ENCODE results near the gene UMPS. TPM values are rescaled to one million over a fixed set of nuclear protein-coding genes. Genes with fewer than 3 reads are reported as not detected.
"Not testable (repeated sequence)": the region's sequence is repeated elsewhere in the genome, so short reads cannot be mapped to it uniquely, and the experiment has no call there.

Gene UMPS
- total and polyA plus RNA-seq, 9 donors: 15.2 to 39.5 (median 23.9) TPM

GRCh38 chr3:124700880-124701684, 29.2 kb upstream of the UMPS start:
- Histone ChIP-seq H3K4me1 (ENCODE audit: insufficient read depth) (no peaks in the 10 kb centered on the region), H3K9me3 (no peaks in the 10 kb centered on the region), H3K27me3 (no peaks in the 10 kb centered on the region), H3K36me3 (no peaks in the 10 kb centered on the region), H3K27ac (no peak overlapping the region), H3K4me3 (no peak overlapping the region)
- no peak for TF ChIP-seq EP300 (IDR thresholded peaks at IDR 0.05)
- intact Hi-C loops (cut with DNase I): no loop called here
- no peak for DNase-seq
- whole genome bisulfite sequencing, 3 donors: 92 to 94% (median 92%) methylated on average over 15 of the region's 15 CpGs

- H3K4me3 ChIP-seq: no peak overlapping the region
- H3K4me1 ChIP-seq (ENCODE audit: insufficient read depth): no peaks in the 10 kb centered on the region
- 72 to 78% (median 73%) methylated on average over 4 of the region's 4 CpGs for WGBS, 3 donors
- intact Hi-C loops (cut with DNase I): no loop called here
- DNase-seq: no peak
- TF ChIP-seq CTCF (IDR thresholded peaks at IDR 0.05) (no peak), POLR2A (IDR thresholded peaks at IDR 0.05) (no peak), EP300 (IDR thresholded peaks at IDR 0.05) (no peak)
- H3K36me3 ChIP-seq: no peaks in the 10 kb centered on the region
- no peak overlapping the region for H3K27ac ChIP-seq
- no peaks in the 10 kb centered on the region for H3K27me3 ChIP-seq
- no peaks in the 10 kb centered on the region for H3K9me3 ChIP-seq
Measured at GRCh38 chr3:124701687-124702086, 28.6 kb upstream of the UMPS start.

- H3K9me3 ChIP-seq: no peaks in the 10 kb centered on the region
- 90 to 93% (median 93%) methylated on average over 7 of the region's 7 CpGs for WGBS, 3 donors
- H3K27me3 ChIP-seq: no peaks in the 10 kb centered on the region
- TF ChIP-seq POLR2A (IDR thresholded peaks at IDR 0.05): no peak
- TF ChIP-seq CTCF (IDR thresholded peaks at IDR 0.05): no peak
- TF ChIP-seq EP300 (IDR thresholded peaks at IDR 0.05): no peak
- intact Hi-C loops (cut with DNase I): no loop called here
- no peaks in the 10 kb centered on the region for H3K4me1 ChIP-seq (ENCODE audit: insufficient read depth)
- DNase-seq: no peak
- no peaks in the 10 kb centered on the region for H3K36me3 ChIP-seq
- no peak overlapping the region for H3K4me3 ChIP-seq
- H3K27ac ChIP-seq: no peak overlapping the region
Measured at GRCh38 chr3:124702950-124703349, 27.3 kb upstream of the UMPS start.

GRCh38 chr3:124705552-124705951, 24.7 kb upstream of the UMPS start:
- Histone ChIP-seq H3K27ac (no peak overlapping the region), H3K36me3 (no peaks in the 10 kb centered on the region), H3K4me3 (no peak overlapping the region), H3K9me3 (no peaks in the 10 kb centered on the region), H3K27me3 (no peaks in the 10 kb centered on the region), H3K4me1 (ENCODE audit: insufficient read depth) (no peaks in the 10 kb centered on the region)
- WGBS, 3 donors: 76 to 90% (median 86%) methylated on average over 1 of the region's 1 CpG
- intact Hi-C loops (cut with DNase I): no loop called here
- DNase-seq: no peak
- TF ChIP-seq POLR2A (IDR thresholded peaks at IDR 0.05): no peak
- TF ChIP-seq EP300 (IDR thresholded peaks at IDR 0.05): no peak
- TF ChIP-seq CTCF (IDR thresholded peaks at IDR 0.05): no peak

GRCh38 chr3:124707223-124707622, 23.0 kb upstream of the UMPS start:
- 85 to 90% (median 89%) methylated on average over 2 of the region's 2 CpGs for WGBS, 3 donors
- not testable (repeated sequence) for H3K27me3 ChIP-seq

More at GRCh38 chr3:124707223-124707622, 23.0 kb upstream of the UMPS start:
- H3K27ac ChIP-seq; H3K4me3 ChIP-seq; DNase-seq; H3K4me1 ChIP-seq (ENCODE audit: insufficient read depth); H3K9me3 ChIP-seq; intact Hi-C loops (cut with DNase I); H3K36me3 ChIP-seq: not testable (repeated sequence)

All from ovary (tissue), 9 donors.